NCI-H1048 (cell line): ENCODE data around the gene MXD1.

ENCODE experiments used
- DNase-seq: peaks from one replicate; lab custom pipeline; 2025; lab: John Stamatoyannopoulos, UW

MXD1 gene

DNA sequence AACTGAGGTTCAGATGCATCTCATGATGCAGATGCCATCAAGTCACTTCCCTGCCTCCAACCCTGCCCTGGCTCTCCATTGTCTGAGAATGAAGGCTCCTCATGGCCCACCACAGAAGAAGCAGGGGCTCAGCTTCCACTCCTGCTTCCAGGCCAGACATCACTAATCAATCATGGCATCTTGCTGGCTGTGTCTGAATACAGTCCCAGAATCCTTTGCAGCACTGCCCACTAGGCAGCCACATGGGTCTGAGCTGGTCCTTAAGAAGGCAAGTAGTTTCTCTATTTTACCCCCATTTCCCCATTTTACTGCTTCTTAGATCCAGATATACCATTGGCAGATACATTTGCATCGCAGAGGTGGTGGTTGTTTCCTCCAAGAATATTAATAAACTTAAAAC, 39.2 kb downstream of the MXD1 start:
- no peak for DNase-seq

DNA sequence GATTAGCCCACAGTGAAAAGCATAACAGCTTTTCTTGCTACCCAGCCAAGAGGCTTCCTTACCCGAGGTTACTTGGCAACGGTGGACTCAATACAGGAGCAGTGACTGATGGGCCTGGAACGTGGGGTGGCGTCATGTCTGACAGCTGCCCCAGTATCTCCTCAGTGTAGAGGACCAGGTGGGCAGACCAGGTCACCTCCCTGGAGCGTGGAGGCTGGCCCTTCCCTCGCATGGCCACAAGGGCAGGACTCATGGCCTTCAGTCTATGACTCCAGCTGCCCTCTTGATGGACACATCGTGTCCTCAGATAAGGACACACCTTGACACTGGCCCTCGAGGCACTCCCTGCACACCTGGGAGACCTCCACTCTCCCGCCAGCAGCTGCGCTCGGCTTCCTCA, 40.1 kb downstream of the MXD1 start:
- DNase-seq: no peak

DNA sequence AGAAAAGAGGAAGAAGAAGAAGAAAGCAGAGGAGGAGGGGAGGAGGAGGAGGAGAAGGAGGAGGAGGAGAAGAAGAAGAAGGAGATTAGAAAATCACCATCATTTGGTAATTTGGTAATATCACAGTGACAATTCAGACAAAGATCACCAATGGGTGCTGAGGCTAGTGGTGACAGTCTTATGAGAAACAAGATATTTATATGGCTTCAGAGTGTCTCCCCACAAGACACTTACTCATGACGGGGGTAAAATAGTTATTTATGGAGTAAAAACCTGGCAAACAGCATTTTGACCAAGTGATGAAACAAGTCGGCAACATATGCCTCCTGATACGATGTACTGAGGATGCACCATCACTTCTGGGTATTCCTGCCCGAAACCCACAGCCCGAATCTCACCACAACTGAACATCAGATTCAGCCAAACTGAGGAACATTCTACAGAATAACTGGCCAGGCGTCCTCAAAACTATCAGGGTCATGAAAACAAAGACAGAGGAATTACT, 41.6 kb downstream of the MXD1 start:
- no peak for DNase-seq

DNA sequence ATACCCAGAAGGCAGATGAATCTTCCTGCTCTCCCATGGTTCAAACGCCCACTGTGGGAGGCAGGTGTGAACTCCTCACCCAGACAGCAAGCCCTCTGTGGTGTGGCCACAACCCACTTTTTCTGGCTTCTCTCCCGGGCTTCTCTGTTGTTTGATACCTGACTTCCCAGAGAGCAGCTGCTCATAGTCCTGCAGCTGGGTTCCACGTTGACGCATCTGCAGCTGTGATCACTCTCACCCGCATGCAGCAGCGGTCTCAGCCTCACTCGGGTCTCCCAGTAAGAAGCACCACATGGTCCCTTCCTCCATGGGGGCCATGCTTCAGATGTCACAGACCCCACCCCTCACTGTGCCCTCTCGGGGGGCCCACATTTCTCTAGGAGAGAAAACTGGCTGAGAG, 43.1 kb downstream of the MXD1 start:
- DNase-seq: no peak

DNA sequence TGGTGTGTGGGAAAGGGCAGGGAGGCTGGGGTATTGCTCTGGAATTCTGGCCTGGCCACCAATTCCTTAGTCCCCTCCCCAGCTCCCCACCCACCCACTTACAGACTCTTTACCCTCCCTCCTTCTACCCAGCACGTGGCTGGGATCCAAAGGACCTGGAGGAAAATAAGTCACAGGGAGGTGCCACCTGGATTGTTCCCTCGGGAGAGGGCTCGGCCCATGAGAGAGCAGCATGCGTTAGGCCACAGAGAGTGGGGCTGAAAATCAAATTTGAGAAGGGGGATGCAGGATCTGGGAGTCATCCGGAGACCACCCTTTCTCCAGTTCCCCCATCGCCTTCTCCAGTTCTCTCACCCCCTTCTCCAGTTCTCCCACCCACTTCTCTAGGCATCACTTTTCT, 43.6 kb downstream of the MXD1 start:
- DNase-seq: no peak

- DNase-seq: no peak
These were observed 44.5 kb downstream of the MXD1 start for GRCh38 chr2:69959425-69959824.

DNA sequence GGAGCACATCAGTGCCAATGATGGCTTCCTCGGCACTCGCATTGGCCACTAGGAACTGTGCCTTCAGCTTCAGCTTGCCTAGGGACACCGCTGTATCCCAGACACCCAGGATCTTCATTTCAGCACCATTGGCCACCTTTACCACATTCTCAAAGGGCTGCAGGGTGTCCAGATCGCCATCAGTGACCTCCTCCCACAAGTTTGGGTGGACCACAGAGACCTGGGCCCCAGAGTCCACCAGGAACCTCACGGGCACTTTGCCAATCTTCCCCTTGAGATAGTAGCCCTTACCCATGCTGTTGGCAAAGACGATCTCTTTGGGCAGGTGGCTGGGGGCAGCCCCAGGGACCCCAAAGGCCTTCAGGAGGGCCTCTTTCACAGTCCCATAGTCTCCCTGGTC, 45.9 kb downstream of the MXD1 start:
- no peak for DNase-seq

DNA sequence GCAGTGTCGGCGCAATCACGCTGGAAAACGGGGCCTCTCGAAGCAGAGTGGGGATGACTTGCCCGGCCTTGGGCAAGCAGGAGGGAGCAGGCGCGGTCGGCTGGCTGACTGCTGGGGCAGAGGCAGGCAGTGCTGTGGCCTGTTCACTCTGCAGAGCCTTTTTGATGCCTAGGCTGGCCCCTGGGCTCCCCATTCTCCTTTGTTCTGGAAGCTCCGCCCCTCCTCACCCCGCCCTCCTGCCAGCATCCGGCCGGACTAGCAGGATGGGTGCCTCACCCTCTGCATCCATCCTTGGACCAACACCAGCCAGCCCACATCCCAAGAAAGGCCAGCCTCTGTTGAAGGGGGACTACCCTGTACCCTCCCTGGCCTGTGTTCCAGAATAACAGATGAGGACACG, 46.6 kb downstream of the MXD1 start, which contains the start of gene ASPRV1:
TSS of gene ASPRV1 (minus strand) at position 136 of the 400 bp plus-strand sequence. CDS start 195 bp downstream, outside the sequence.
- no peak for DNase-seq

DNA sequence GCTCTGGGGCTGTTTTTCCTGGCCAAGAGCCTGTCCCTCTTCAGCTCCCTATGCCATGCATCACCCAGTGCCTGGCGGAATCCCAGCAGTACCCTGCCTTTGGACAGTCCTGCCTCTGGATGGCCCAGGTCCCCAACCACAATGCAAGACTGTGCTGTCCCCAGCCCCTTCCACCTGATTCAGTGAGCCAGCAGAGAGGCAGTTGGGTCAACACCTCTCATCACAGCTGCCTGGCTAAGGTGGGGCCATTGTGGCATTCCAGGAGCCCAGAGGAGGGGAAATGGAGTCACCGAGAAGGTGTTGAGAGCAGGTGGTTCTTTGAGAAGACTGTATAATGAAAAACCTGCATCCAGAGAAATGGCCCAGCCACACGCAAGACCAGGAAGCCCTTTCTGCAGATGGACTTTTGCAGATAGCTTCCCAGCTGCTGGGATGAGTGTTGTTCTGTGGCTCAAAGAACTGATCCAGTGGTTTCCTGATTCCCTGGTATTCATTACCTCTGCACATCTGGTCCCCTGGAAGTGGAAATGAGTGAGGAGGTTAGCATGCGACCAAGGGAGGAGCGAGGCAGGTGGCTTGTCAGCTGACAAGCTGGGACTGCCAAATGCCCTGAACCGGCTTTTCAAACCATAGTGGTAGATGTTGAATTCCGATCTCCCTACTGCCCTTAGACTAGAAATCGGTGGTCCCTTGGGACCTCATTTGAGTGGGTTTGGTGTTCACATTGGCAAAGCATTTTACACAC, 48.2 kb downstream of the MXD1 start:
- DNase-seq: no peak

DNA sequence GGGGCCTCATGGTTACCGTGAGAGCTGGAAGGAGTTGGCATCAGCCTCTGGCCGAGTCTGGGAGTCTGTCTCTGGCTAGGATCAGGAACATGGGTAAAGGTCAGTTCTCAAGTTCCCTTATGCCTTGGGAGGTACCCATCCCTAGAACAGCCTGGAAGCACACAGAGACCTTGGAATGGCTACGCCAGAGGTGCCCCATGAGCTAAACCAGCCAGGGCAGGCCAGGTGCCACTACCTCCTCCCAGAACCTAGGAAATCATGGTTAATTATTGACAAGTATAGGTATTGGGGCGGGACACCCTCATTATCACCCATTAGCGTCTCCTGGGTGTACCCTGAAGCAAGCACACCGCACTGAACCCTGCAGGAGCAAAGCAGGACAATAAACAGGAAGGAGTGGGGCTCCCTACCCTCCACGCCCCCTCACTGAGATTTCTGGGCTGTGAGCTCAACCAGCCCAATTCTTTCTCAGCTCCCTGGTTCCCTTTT, 49.5 kb downstream of the MXD1 start:
- no peak for DNase-seq

- DNase-seq: no peak
These were observed 51.0 kb downstream of the MXD1 start for GRCh38 chr2:69965756-69966445.

DNA sequence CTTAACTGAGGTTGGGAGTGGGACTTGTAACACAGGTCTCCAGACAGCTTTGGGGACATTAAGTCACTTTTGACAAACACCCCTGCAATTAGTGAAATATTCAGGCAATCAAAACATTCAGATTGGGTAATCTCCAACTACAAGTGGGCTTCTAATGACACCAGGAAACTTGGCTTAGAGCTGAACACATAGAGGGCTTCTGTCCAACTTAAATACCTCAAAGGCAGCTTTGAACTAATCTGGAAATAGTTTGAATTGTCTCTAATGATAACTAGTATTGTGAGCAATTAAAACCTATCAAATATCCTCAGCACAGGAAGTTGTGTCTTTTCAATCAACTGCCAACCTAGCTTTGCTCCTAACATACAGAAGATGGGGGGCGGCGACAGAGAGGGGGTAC, 51.6 kb downstream of the MXD1 start:
- DNase-seq: no peak

- no peak for DNase-seq
These were observed 53.7 kb downstream of the MXD1 start for GRCh38 chr2:69968609-69969008.

- no peak for DNase-seq
These were observed 54.4 kb downstream of the MXD1 start for GRCh38 chr2:69969126-69969983.

- no peak for DNase-seq
These were observed 55.1 kb downstream of the MXD1 start for GRCh38 chr2:69969991-69970390.

DNA sequence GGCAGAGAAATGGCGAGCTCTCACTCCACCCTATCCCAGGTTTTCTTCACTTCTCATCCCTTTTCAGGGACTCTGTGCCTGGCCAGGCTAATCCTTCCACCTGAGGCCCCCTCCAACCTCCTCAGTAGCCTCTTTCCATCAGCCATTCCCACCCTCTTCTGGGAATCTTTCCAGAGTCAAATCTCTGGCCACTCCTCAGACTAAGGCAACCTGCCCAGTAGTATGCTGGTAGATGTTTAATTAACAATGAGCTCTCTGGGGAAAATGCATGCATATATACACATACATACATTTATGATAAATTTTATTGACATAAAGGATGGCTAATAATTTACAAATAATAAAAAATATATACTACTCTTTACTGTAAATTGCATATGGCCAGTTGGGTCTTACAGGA, 57.9 kb downstream of the MXD1 start:
- DNase-seq: no peak

DNA sequence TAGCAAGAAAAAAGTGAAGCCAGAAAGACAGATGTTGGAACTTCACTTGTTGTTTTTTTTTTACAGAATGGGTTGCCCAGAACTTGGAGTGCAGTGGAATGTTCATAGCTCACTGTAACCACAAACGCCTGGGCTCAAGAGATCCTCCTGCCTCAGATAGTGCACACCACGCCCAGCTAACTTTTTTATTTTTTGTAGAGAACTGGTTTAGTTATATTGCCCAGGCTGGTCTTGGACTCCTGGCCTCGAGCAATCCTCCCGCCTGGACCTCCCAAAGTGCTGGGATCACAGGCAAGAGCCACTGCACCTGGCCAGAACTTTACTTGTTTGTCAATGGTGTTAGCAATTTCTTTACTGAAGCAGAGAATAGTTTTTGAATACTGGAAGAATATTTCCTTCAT, 58.4 kb downstream of the MXD1 start:
- no peak for DNase-seq

GRCh38 chr2:69975136-69975852, 60.4 kb downstream of the MXD1 start:
- DNase-seq: no peak

GRCh38 chr2:69975853-69976462, 61.0 kb downstream of the MXD1 start:
- DNase-seq: no peak

GRCh38 chr2:69977186-69977585, 62.3 kb downstream of the MXD1 start:
- no peak for DNase-seq

DNA sequence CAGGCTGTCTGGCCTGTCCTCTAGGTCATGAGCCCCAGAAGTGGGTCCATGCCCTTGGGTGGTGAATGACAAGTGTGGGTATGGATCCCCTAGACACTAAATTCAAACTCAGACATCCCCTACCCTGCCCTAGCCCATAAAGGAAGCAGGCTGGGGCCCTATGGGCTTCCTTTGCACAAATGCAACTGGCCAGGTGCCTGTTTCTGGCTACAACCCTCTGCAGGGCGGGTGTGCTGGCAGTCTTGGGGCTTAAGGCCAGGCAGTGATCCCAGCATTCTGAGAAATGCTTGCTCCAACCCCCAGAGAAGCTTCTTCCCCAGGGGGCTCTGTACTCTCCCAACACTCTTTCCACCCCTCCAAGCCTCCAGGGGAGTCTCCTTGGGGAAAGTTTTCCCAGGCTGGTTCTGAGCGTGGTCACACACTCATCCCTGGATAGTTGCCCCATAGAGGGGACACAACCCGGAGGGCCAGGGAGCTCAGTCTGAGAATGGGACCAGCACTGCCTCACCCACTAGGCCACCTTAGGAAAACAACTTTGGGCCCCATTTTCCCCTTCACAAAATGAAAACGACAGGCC, 63.1 kb downstream of the MXD1 start:
- DNase-seq: no peak
